H9 (cell line): ENCODE measurements around the gene SASH3. TPM values are rescaled to one million over a fixed set of nuclear protein-coding genes. Genes with fewer than 3 reads are reported as not detected.
A peak's percentile ranks its signal among the peaks of the same experiment; 100 is the strongest.

Source experiments
- DNase-seq: peaks from one replicate; pipeline ENCODE4 v3.0.0-alpha.2; 2017
- H2AFZ ChIP-seq: one replicate; pipeline ENCODE4 v1.6.1; 2013; ENCODE audit warnings: mild to moderate bottlenecking, low read length, control low read depth, moderate library complexity
- H2AK5ac ChIP-seq: 2 replicates; pipeline ENCODE4 v1.6.1; 2013; ENCODE audit warnings: low read length, control low read depth, mixed read lengths; ENCODE audit not compliant: insufficient read length
- H2BK120ac ChIP-seq: one replicate; pipeline ENCODE4 v1.6.1; 2013; ENCODE audit warnings: low read depth, mild to moderate bottlenecking, low read length, control low read depth, inconsistent platforms; ENCODE audit not compliant: poor library complexity, severe bottlenecking
- H2BK12ac ChIP-seq: 2 replicates; pipeline ENCODE4 v1.6.1; 2013; ENCODE audit warnings: low read length, control low read depth, mixed read lengths, low read depth; ENCODE audit not compliant: insufficient read length
- H2BK15ac ChIP-seq: 2 replicates; pipeline ENCODE4 v1.6.1; 2013; ENCODE audit warnings: low read depth, low read length, control low read depth
- H2BK20ac ChIP-seq: one replicate; pipeline ENCODE4 v1.6.1; 2013; ENCODE audit warnings: low read depth, mild to moderate bottlenecking, low read length, control low read depth, inconsistent platforms; ENCODE audit not compliant: poor library complexity, severe bottlenecking
- H2BK5ac ChIP-seq: 2 replicates; pipeline ENCODE4 v1.6.1; 2013; ENCODE audit warnings: low read length, control low read depth, mixed read lengths; ENCODE audit not compliant: insufficient read length
- H3K14ac ChIP-seq: 2 replicates; pipeline ENCODE4 v1.6.1; 2013; ENCODE audit warnings: low read length, control low read depth; ENCODE audit not compliant: insufficient read depth
- H3K18ac ChIP-seq: 2 replicates; pipeline ENCODE4 v1.6.1; 2013; ENCODE audit warnings: low read depth, mild to moderate bottlenecking, mixed read lengths, low read length, control low read depth; ENCODE audit not compliant: insufficient read length
- H3K23ac ChIP-seq: 2 replicates; pipeline ENCODE4 v1.6.1; 2013; ENCODE audit warnings: low read length, control low read depth, mixed read lengths, low read depth; ENCODE audit not compliant: insufficient read length
- H3K23me2 ChIP-seq: 2 replicates; pipeline ENCODE4 v1.6.1; 2013; ENCODE audit warnings: low read depth, mild to moderate bottlenecking, mixed read lengths, low read length, control low read depth; ENCODE audit not compliant: insufficient read length, poor library complexity, severe bottlenecking
- H3K27ac ChIP-seq: 2 replicates; pipeline ENCODE4 v1.5.1; 2013; ENCODE audit warnings: low read length, control low read depth, mixed read lengths, low read depth; ENCODE audit not compliant: insufficient read length
- H3K27me3 ChIP-seq: 2 replicates; pipeline ENCODE4 v1.6.1; 2013; ENCODE audit warnings: low read length, control low read depth, inconsistent platforms; ENCODE audit not compliant: insufficient read depth
- H3K4ac ChIP-seq: 2 replicates; pipeline ENCODE4 v1.6.1; 2013; ENCODE audit warnings: low read depth, mild to moderate bottlenecking, control low read depth, inconsistent platforms, low read length, moderate library complexity
- H3K4me1 ChIP-seq: 2 replicates; pipeline ENCODE4 v1.6.1; 2013; ENCODE audit warnings: low read length, control low read depth, inconsistent platforms; ENCODE audit not compliant: insufficient read depth
- H3K4me2 ChIP-seq: 2 replicates; pipeline ENCODE4 v1.6.1; 2013; ENCODE audit warnings: low read length, control low read depth, mixed read lengths; ENCODE audit not compliant: insufficient read length, insufficient read depth
- H3K56ac ChIP-seq: 2 replicates; pipeline ENCODE4 v1.6.1; 2013; ENCODE audit warnings: low read depth, mild to moderate bottlenecking, mixed read lengths, low read length, control low read depth; ENCODE audit not compliant: insufficient read length
- H3K79me1 ChIP-seq: 2 replicates; pipeline ENCODE4 v1.6.1; 2013; ENCODE audit warnings: low read depth, mild to moderate bottlenecking, moderate library complexity, low read length, control low read depth, inconsistent platforms; ENCODE audit not compliant: insufficient read depth, poor library complexity, severe bottlenecking
- H3K79me2 ChIP-seq: 2 replicates; pipeline ENCODE4 v1.6.1; 2013; ENCODE audit warnings: low read length, control low read depth, inconsistent platforms; ENCODE audit not compliant: insufficient read depth
- H3K9ac ChIP-seq: 2 replicates; pipeline ENCODE4 v1.6.1; 2013; ENCODE audit warnings: low read length, control low read depth, mixed read lengths; ENCODE audit not compliant: insufficient read length; ENCODE audit errors: extremely low read depth
- H3K9me3 ChIP-seq: one replicate; pipeline ENCODE4 v1.6.1; 2013; ENCODE audit warnings: low read depth, low read length, inconsistent platforms; ENCODE audit not compliant: control insufficient read depth
- H3T11ph ChIP-seq: one replicate; pipeline ENCODE4 v1.6.1; 2013; ENCODE audit warnings: mild to moderate bottlenecking, low read length, control low read depth, inconsistent platforms
- H4K20me1 ChIP-seq: one replicate; pipeline ENCODE4 v1.6.1; 2013; ENCODE audit not compliant: control insufficient read depth, insufficient read length, insufficient read depth
- H4K5ac ChIP-seq: 2 replicates; pipeline ENCODE4 v1.6.1; 2013; ENCODE audit warnings: low read depth, mild to moderate bottlenecking, mixed read lengths, low read length, control low read depth; ENCODE audit not compliant: insufficient read length
- H4K8ac ChIP-seq: replicated peaks from 2 replicates; pipeline ENCODE4 v1.6.1; 2013; ENCODE audit warnings: low read length, control low read depth, mixed read lengths, low read depth; ENCODE audit not compliant: insufficient read length
- H4K91ac ChIP-seq: 2 replicates; pipeline ENCODE4 v1.6.1; 2013; ENCODE audit warnings: low read depth, mild to moderate bottlenecking, moderate library complexity, mixed read lengths, low read length, control low read depth; ENCODE audit not compliant: insufficient read length
- H3K27ac Mint-ChIP-seq, 3 experiments: 2 replicates in 2 of 3; 3 replicates in 1 of 3; pipeline ENCODE4 v1.8.0; 2020 to 2021; ENCODE audit warnings: mixed read lengths in 3 of 3, mild to moderate bottlenecking in 1 of 3, moderate library complexity in 1 of 3
- H3K27me3 Mint-ChIP-seq: 2 replicates; pipeline ENCODE4 v1.8.0; 2021; ENCODE audit warnings: low read depth, mild to moderate bottlenecking, moderate library complexity, mixed read lengths
- H3K36me3 Mint-ChIP-seq, 3 experiments: 2 replicates in 2 of 3; 3 replicates in 1 of 3; pipeline ENCODE4 v1.8.0; 2020 to 2021; ENCODE audit warnings: low read depth in 3 of 3, mixed read lengths in 3 of 3; ENCODE audit not compliant: insufficient read depth in 1 of 3
- H3K4me1 Mint-ChIP-seq, 2 experiments: 2 replicates each; pipeline ENCODE4 v1.8.0; 2020; ENCODE audit warnings: mixed read lengths in 2 of 2
- H3K4me3 Mint-ChIP-seq, 2 experiments: 2 replicates in 1 of 2; 3 replicates in 1 of 2; pipeline ENCODE4 v1.8.0; 2020 to 2021; ENCODE audit warnings: mild to moderate bottlenecking in 2 of 2, mixed read lengths in 2 of 2, moderate library complexity in 1 of 2
- H3K9me3 Mint-ChIP-seq, 2 experiments: 2 replicates in 1 of 2; 3 replicates in 1 of 2; pipeline ENCODE4 v1.8.0; 2020; ENCODE audit warnings: mild to moderate bottlenecking in 2 of 2, mixed read lengths in 2 of 2, moderate library complexity in 1 of 2
- WGBS: extraction: QIAGEN DNeasy Blood & Tissue Kit; methylation state at CpG from one replicate; pipeline ENCODE4 v1.1.7; 2013; ENCODE audit warnings: missing lambda C conversion rate, low lambda C conversion rate, mixed read lengths; ENCODE audit not compliant: insufficient read length; ENCODE audit errors: extremely low coverage; 5-methylcytosine and 5-hydroxymethylcytosine counted together
- total RNA-seq: library from RNA; stranded (reverse); gene quantifications from 2 replicates; pipeline ENCODE4 v1.2.1, GENCODE V29; 2021
- TF ChIP-seq, protein P1 (sequence below): fragments of 200-600 bp; sonication (generic); conservative IDR thresholded peaks from 3 replicates; pipeline ENCODE4 v1.8.0; 2021; ENCODE audit warnings: antibody characterized with exemption, mild to moderate bottlenecking

The SASH3 gene
- total RNA-seq, 1 experiment from 2014 or later: not detected

DNA sequence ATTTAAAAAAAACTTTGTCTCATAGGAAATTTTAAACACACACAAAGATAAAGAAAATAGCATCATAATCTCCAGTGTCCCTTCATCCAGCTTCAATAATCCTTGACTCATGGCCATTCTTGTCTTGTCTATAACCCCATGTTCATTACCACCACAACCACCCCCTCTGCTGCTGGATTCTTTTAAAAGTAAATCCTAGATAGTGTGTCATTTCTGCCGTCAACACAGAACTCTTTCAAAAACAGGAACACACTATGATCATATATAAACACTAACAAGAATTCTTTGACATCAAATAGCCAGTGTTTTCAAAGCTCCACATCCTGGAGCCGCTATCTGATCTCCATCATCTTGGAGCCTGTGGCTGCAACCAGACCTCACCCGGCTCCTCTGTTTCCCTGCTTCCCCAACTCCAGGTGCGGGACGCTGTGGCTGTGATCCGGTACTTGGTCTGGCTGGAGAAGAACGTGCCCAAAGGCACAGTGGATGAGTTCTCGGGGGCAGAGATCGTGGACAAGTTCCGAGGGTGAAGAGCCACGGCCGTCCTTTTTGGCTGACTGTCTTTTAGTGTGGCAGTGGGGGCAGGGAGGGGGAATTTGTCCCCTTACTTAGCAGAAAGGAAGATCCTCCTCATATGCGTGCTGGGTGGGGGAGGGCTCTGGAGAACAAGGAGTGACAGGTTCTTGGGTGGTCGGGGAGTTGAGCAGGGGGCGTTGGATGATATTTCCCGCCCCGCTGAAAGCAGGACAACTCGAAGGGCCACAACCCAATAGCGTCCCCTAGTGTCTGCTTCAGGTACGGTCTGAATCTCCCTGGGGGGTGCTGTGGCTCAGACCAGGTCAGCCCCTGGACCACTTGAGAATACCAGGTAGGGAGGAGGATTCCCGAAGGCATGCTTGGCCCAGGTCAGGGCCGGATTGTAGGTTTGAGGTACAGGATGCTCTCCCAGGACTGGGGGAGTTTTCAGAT is 25.4 kb upstream of the SASH3 start:
- Mint-ChIP-seq H3K36me3 (peaks cover 0 to 3% (median 0%) of the 10 kb centered on the region in 3 experiments; a peak in 3 of 7 replicates), H3K4me1 (peaks cover 5 to 15% of the 10 kb centered on the region in 2 experiments), H3K27me3 (peaks cover 7% of the 10 kb centered on the region), H3K9me3 (peaks cover 0 to 74% of the 10 kb centered on the region in 2 experiments; a peak in 2 of 5 replicates), H3K4me3 (no peak overlapping the region), H3K27ac (no peak overlapping the region)
- peaks cover 15% of the 10 kb centered on the region for H3K9me3 ChIP-seq
- H4K20me1 ChIP-seq: no peaks in the 10 kb centered on the region
- no peak overlapping the region for H2AK5ac ChIP-seq
- no peak overlapping the region for H2AFZ ChIP-seq
- no peak overlapping the region for H4K91ac ChIP-seq
- peaks cover 4% of the 10 kb centered on the region for H3K23me2 ChIP-seq
- H3K27me3 ChIP-seq: no peaks in the 10 kb centered on the region
- H3K79me2 ChIP-seq: no peaks in the 10 kb centered on the region
- H3K23ac ChIP-seq: no peak overlapping the region
- no peaks in the 10 kb centered on the region for H3K79me1 ChIP-seq
- no peak overlapping the region for H3K18ac ChIP-seq
- H2BK15ac ChIP-seq: no peak overlapping the region
- no peak overlapping the region for H3K14ac ChIP-seq
- H3T11ph ChIP-seq: no peak overlapping the region
- no peak overlapping the region for H3K27ac ChIP-seq
- H2BK20ac ChIP-seq: no peak overlapping the region
- H2BK12ac ChIP-seq: no peak overlapping the region
- no peaks in the 10 kb centered on the region for H3K4me1 ChIP-seq
- DNase-seq: peak; percentile 62
- H3K9ac ChIP-seq: no peak overlapping the region
- H2BK120ac ChIP-seq: no peak overlapping the region
- H4K5ac ChIP-seq: peak overlapping the region; percentile 12
- H3K56ac ChIP-seq: no peak overlapping the region
- H3K4ac ChIP-seq: no peak overlapping the region
- no peak overlapping the region for H4K8ac ChIP-seq
- no peak overlapping the region for H3K4me2 ChIP-seq
- H2BK5ac ChIP-seq: no peak overlapping the region
- no CpG with 5 or more reads among the region's 22 CpGs for WGBS
- TF ChIP-seq, protein P1, sequence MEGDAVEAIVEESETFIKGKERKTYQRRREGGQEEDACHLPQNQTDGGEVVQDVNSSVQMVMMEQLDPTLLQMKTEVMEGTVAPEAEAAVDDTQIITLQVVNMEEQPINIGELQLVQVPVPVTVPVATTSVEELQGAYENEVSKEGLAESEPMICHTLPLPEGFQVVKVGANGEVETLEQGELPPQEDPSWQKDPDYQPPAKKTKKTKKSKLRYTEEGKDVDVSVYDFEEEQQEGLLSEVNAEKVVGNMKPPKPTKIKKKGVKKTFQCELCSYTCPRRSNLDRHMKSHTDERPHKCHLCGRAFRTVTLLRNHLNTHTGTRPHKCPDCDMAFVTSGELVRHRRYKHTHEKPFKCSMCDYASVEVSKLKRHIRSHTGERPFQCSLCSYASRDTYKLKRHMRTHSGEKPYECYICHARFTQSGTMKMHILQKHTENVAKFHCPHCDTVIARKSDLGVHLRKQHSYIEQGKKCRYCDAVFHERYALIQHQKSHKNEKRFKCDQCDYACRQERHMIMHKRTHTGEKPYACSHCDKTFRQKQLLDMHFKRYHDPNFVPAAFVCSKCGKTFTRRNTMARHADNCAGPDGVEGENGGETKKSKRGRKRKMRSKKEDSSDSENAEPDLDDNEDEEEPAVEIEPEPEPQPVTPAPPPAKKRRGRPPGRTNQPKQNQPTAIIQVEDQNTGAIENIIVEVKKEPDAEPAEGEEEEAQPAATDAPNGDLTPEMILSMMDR: peak; percentile 75
